Measurements from ENCODE around the gene LAMTOR3. TPM values are rescaled to one million over a fixed set of nuclear protein-coding genes. Genes with fewer than 3 reads are reported as not detected.

LAMTOR3 gene
- total RNA-seq, 1 donor from 2014 or later: 96.7 TPM

DNA sequence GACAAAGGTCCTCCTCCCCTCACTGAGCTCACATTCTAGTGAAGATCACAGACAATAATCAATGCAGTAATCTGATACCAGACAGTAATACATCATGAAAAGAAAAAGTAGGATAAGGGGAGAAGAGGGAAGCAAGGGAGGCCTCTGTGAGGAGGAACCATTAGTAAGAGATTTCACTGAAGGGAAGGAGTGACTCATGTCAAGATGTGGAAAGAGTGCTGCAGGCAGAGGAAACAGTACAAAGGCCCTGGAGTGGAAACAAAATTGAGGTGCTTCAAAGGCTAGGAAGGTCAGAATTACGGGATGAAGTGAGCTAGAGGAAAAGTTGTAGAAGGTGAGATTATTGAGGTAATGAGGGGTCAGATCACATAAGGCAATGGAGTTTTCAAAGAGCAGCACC lies 38.1 kb downstream of the LAMTOR3 start:
- Mint-ChIP-seq H3K27me3 (ENCODE audit: insufficient read depth, low read depth) (no peaks in the 10 kb centered on the region), H3K27ac (no peak overlapping the region), H3K36me3 (no peaks in the 10 kb centered on the region), H3K9me3 (no peaks in the 10 kb centered on the region), H3K4me3 (no peak overlapping the region), H3K4me1 (peaks cover 13% of the 10 kb centered on the region)
- Histone ChIP-seq H3K36me3 (no peaks in the 10 kb centered on the region), H3F3A (ENCODE audit: low read depth) (no peaks in the 10 kb centered on the region), H3K9ac (no peak overlapping the region), H3K27ac (no peak overlapping the region), H3K79me2 (ENCODE audit: low read depth) (no peaks in the 10 kb centered on the region), H3K27me3 (no peaks in the 10 kb centered on the region), H3K4me1 (peaks cover 4% of the 10 kb centered on the region), H4K20me1 (ENCODE audit: low read depth) (no peaks in the 10 kb centered on the region), H3K4me3 (no peak overlapping the region), H3K4me2 (no peak overlapping the region), H2AFZ (replicated peaks) (no peak overlapping the region), H3K9me3 (ENCODE audit: low read depth) (no peaks in the 10 kb centered on the region)
- TF ChIP-seq EZH2 (IDR thresholded peaks at IDR 0.05): no peak
- no peak for TF ChIP-seq EZH2phosphoT487 (IDR thresholded peaks at IDR 0.05)
- TF ChIP-seq, protein P1, sequence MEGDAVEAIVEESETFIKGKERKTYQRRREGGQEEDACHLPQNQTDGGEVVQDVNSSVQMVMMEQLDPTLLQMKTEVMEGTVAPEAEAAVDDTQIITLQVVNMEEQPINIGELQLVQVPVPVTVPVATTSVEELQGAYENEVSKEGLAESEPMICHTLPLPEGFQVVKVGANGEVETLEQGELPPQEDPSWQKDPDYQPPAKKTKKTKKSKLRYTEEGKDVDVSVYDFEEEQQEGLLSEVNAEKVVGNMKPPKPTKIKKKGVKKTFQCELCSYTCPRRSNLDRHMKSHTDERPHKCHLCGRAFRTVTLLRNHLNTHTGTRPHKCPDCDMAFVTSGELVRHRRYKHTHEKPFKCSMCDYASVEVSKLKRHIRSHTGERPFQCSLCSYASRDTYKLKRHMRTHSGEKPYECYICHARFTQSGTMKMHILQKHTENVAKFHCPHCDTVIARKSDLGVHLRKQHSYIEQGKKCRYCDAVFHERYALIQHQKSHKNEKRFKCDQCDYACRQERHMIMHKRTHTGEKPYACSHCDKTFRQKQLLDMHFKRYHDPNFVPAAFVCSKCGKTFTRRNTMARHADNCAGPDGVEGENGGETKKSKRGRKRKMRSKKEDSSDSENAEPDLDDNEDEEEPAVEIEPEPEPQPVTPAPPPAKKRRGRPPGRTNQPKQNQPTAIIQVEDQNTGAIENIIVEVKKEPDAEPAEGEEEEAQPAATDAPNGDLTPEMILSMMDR (IDR thresholded peaks at IDR 0.05): no peak
- no peak for DNase-seq (ENCODE audit: low spot score)

DNA sequence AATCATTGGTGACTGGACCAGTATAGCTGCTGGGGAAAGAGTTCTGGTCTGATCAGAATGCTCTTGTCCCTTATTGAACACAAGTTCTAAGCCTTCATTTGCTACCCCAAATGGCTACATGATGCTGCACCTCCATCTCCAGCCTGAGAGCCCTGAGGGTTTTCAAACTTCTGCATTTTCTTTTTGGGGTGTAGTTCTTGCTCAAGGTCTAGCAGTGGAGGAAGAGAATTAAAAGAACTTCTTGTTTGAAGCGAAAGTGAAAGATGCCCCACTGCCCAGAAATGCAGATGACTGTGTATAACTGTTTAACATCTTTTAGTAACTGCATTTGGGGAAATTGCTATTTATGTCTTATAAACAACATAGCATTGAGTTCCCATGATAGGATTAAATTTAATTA lies 38.5 kb downstream of the LAMTOR3 start:
- no peaks in the 10 kb centered on the region for H3K79me2 ChIP-seq (ENCODE audit: low read depth)
- H2AFZ ChIP-seq (replicated peaks): no peak overlapping the region
- Mint-ChIP-seq H3K4me3 (no peak overlapping the region), H3K36me3 (no peaks in the 10 kb centered on the region), H3K27me3 (ENCODE audit: insufficient read depth, low read depth) (no peaks in the 10 kb centered on the region), H3K9me3 (no peaks in the 10 kb centered on the region), H3K27ac (no peak overlapping the region), H3K4me1 (peaks cover 13% of the 10 kb centered on the region)
- no peaks in the 10 kb centered on the region for H3K9me3 ChIP-seq (ENCODE audit: low read depth)
- no peak overlapping the region for H3K4me2 ChIP-seq
- no peak overlapping the region for H3K9ac ChIP-seq
- no peaks in the 10 kb centered on the region for H3F3A ChIP-seq (ENCODE audit: low read depth)
- H3K4me3 ChIP-seq: no peak overlapping the region
- H3K27me3 ChIP-seq: no peaks in the 10 kb centered on the region
- TF ChIP-seq EZH2 (IDR thresholded peaks at IDR 0.05) (no peak), EZH2phosphoT487 (IDR thresholded peaks at IDR 0.05) (no peak)
- TF ChIP-seq, protein P1 (IDR thresholded peaks at IDR 0.05): no peak
- no peak overlapping the region for H3K27ac ChIP-seq
- H4K20me1 ChIP-seq (ENCODE audit: low read depth): no peaks in the 10 kb centered on the region
- H3K36me3 ChIP-seq: no peaks in the 10 kb centered on the region
- H3K4me1 ChIP-seq: peaks cover 4% of the 10 kb centered on the region
- no peak for DNase-seq (ENCODE audit: low spot score)

DNA sequence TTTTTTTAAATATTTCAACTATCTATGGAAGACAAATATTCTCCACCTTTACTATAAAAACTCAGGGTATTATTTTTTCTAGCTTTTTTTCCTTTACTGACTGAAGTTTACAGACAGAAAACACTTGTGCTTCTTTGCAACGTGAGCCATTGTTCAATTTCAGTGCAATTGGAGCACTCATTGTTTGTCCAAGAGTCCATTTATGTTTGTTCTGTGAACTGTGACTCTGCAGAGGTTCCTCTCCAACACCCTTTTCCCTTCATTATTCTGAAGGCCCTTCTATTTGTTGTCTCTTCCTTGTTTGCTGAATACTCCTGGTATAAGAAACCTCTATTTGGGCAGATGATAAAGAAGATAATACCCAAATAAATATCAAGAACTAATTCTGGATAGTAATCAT lies 40.2 kb downstream of the LAMTOR3 start:
- Mint-ChIP-seq H3K9me3 (no peaks in the 10 kb centered on the region), H3K4me1 (peaks cover 13% of the 10 kb centered on the region), H3K36me3 (no peaks in the 10 kb centered on the region), H3K27ac (no peak overlapping the region), H3K27me3 (ENCODE audit: insufficient read depth, low read depth) (no peaks in the 10 kb centered on the region), H3K4me3 (no peak overlapping the region)
- Histone ChIP-seq H3K27me3 (no peaks in the 10 kb centered on the region), H3K4me2 (no peak overlapping the region), H3K4me3 (no peak overlapping the region), H4K20me1 (ENCODE audit: low read depth) (no peaks in the 10 kb centered on the region), H2AFZ (replicated peaks) (no peak overlapping the region), H3K27ac (no peak overlapping the region), H3K79me2 (ENCODE audit: low read depth) (no peaks in the 10 kb centered on the region), H3K36me3 (no peaks in the 10 kb centered on the region), H3F3A (ENCODE audit: low read depth) (no peaks in the 10 kb centered on the region), H3K9me3 (ENCODE audit: low read depth) (no peaks in the 10 kb centered on the region), H3K9ac (no peak overlapping the region), H3K4me1 (peaks cover 4% of the 10 kb centered on the region)
- DNase-seq (ENCODE audit: low spot score): peak; percentile 42
- no peak for TF ChIP-seq EZH2phosphoT487 (IDR thresholded peaks at IDR 0.05)
- TF ChIP-seq, protein P1 (IDR thresholded peaks at IDR 0.05): no peak
- TF ChIP-seq EZH2 (IDR thresholded peaks at IDR 0.05): no peak

Data from neural progenitor cell (in vitro differentiated cells).